BJ (cell line): ENCODE measurements around the gene COPB1. TPM values are rescaled to one million over a fixed set of nuclear protein-coding genes. Genes with fewer than 3 reads are reported as not detected.

ENCODE experiments used
- CTCF ChIA-PET: fragments of 350-600 bp; formaldehyde crosslinking; extraction: SDS; loops from one replicate; lab custom pipeline; 2021; ENCODE audit warnings: antibody characterized with exemption, inconsistent platforms; lab: Yijun Ruan, JAX
- POLR2A ChIA-PET: fragments of 300-600 bp; sonication (Branson Sonifier 250); formaldehyde crosslinking; extraction: SDS; loops from one replicate; lab custom pipeline; 2021; ENCODE audit warnings: antibody characterized with exemption; lab: Charles Lee
- DNase-seq: peaks from one replicate; pipeline ENCODE4 v3.0.0-alpha.2; 2011; ENCODE audit warnings: low read depth
- H3K27me3 ChIP-seq: 2 replicates; pipeline ENCODE4 v1.6.0; 2011; ENCODE audit warnings: low read length; ENCODE audit not compliant: control insufficient read depth, insufficient read depth
- H3K36me3 ChIP-seq: 2 replicates; pipeline ENCODE4 v1.5.1; 2011; ENCODE audit warnings: low read length; ENCODE audit not compliant: control insufficient read depth, insufficient read depth
- H3K4me3 ChIP-seq: 2 replicates; pipeline ENCODE4 v1.5.1; 2011; ENCODE audit warnings: low read depth, mild to moderate bottlenecking, control low read depth, low read length
- CTCF ChIP-seq: IDR thresholded peaks from 2 replicates; pipeline ENCODE4 v1.5.1; 2011; ENCODE audit warnings: low read depth, mild to moderate bottlenecking, control low read depth, inconsistent platforms, low read length, moderate library complexity; ENCODE audit not compliant: insufficient read depth
- polyA plus RNA-seq: library from polyadenylated mRNA; depleted of rRNA; stranded (reverse); fragments of >200 nt; gene quantifications from 2 replicates; pipeline ENCODE4 v1.2.3, GENCODE V29; 2011

COPB1 gene
- polyA plus RNA-seq, 1 experiment = 120 TPM

DNA sequence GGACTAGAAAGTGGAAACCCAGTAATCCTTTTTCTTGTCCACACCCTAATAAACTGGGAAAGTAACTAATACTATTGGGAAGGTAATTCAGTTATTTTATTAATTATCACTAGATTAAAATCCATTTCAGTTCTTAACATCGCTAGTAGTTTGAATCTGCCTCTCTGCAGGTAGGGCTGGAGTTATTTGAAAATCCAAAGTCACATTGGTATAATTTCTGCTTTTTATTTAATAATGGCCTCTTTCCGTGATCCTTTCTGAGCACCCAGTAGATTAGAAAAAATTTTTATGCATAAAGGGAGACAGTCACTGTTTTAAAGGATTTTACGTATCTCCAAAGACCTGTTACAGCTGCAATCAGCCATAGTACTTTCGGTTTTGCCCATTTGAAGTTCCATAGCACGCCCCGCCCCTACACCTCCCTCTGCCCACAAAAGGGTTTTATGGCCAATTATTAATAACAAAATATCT, 605 bp upstream of the COPB1 start:
- peak; percentile 9 for DNase-seq
- TF ChIP-seq CTCF = no peak
- ChIA-PET POLR2A (interaction anchor here (1.1 kb wide), 1 partner anchor 392 kb away, joined by 3 read pairs; the partner anchor contains the start of gene CYP2R1), CTCF (interaction anchor here (0.5 to 1.0 kb wide), 3 partner anchors 29 to 145 kb away, joined by 3 read pairs; no protein-coding TSS in a partner anchor)
- Histone ChIP-seq H3K27me3 (no peaks in the 10 kb centered on the region), H3K4me3 (peak overlapping the region; percentile 65), H3K36me3 (peaks cover 1% of the 10 kb centered on the region; the same call in 1 of the 2 replicates)

DNA sequence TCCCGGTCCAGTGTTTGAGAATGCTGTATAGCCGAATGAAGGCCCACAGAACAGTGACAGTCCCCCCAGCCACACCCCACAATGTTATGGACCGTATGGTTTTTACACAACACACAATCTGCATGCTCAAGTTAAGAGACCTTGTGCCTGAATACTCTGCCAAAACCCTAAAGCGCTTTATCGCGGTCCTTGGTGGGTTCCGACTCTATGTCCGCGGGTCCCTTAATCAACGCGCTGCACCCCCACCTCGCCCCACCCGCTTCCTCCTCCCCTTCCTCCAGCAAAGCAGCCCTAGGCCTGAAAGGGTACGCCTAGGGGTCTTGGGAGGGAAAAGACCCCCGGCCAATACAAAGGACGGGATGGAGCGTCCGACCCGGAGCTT, 442 bp downstream of the COPB1 start:
- H3K4me3 ChIP-seq = peak overlapping the region; percentile 65
- peaks cover 1% of the 10 kb centered on the region; the same call in 1 of the 2 replicates for H3K36me3 ChIP-seq
- TF ChIP-seq CTCF = no peak
- DNase-seq = no peak
- ChIA-PET CTCF (interaction anchor here (0.6 to 0.9 kb wide), 2 partner anchors 10 to 29 kb away, joined by 3 read pairs; no protein-coding TSS in a partner anchor), POLR2A (no interaction called here)
- H3K27me3 ChIP-seq = no peaks in the 10 kb centered on the region

DNA sequence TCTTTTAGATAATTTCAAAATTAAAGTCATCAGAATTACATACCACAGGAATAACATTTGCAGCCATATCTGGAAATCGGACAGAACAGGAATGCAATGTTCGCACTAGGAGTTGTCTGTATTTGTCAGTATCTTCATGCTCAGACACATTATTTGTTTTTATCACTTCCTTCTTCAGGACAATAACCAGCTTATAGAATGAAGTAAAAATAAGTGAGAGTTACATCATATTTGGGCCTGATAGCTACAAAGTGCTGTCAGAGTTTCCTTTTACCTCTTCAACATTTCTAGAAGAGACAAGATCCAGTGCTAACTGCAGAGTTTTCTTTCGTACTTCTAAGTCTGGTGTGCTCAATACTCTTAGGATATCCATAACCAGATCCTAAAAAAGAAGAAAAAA, 18.9 kb downstream of the COPB1 start:
- DNase-seq = no peak
- H3K4me3 ChIP-seq = no peak overlapping the region
- POLR2A ChIA-PET = interaction anchor here (0.6 kb wide), 1 partner anchor 10 kb away, joined by 4 read pairs; no protein-coding TSS in a partner anchor
- no peak for TF ChIP-seq CTCF
- H3K36me3 ChIP-seq = peaks cover 14% of the 10 kb centered on the region
- no peaks in the 10 kb centered on the region for H3K27me3 ChIP-seq
- CTCF ChIA-PET = no interaction called here

GRCh38 chr11:14471127-14471526, 28.5 kb downstream of the COPB1 start:
- ChIA-PET POLR2A (no interaction called here), CTCF (interaction anchor here (0.6 to 1.9 kb wide), 4 partner anchors 12 to 383 kb away, joined by 3 to 11 read pairs (median 3); no protein-coding TSS in a partner anchor)
- DNase-seq = no peak
- Histone ChIP-seq H3K36me3 (peaks cover 15% of the 10 kb centered on the region), H3K27me3 (no peaks in the 10 kb centered on the region), H3K4me3 (no peak overlapping the region)
- TF ChIP-seq CTCF = no peak

DNA sequence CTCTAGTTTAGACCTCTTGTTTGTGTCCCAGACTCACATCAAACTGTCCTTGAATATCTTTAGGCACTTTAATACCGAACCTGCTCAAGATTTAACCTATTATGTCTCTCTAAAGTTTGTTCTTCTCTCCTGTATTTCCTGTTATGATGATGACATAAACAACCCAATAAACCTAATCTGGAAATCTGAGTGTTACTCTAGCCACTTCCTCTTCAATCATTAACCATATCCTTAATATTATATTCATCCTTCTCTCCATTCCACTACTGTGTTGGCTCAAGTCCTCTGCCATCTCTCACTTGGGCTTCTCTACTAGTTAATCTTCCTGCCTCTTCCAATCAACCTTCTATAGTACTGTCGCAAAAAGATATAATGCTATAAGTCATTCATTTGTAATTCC, 36.0 kb downstream of the COPB1 start:
- DNase-seq = no peak
- ChIA-PET POLR2A (no interaction called here), CTCF (no interaction called here)
- TF ChIP-seq CTCF = no peak
- Histone ChIP-seq H3K36me3 (peaks cover 17% of the 10 kb centered on the region), H3K4me3 (no peak overlapping the region), H3K27me3 (no peaks in the 10 kb centered on the region)
